Liver (tissue), 9 donors: Measurements from ENCODE around the gene TPST1. TPM values are rescaled to one million over a fixed set of nuclear protein-coding genes. Genes with fewer than 3 reads are reported as not detected.

Experiments used
- DNase-seq: peaks from one replicate; pipeline ENCODE4 v3.0.0-alpha.2; 2017; ENCODE audit warnings: low spot score
- H3K27ac ChIP-seq, 2 donors: one replicate each; pipeline ENCODE4 v1.7.0; 2013; ENCODE audit warnings: inconsistent platforms in 2 of 2, low read length in 2 of 2, control low read depth in 1 of 2, low read depth in 1 of 2, mild to moderate bottlenecking in 1 of 2
- H3K27me3 ChIP-seq, 4 donors: one replicate each; pipeline versions ENCODE4 v1.6.1 to v1.7.0; 2013; ENCODE audit warnings: low read length in 3 of 4, inconsistent platforms in 1 of 4, mild to moderate bottlenecking in 1 of 4, moderate library complexity in 1 of 4; ENCODE audit not compliant: control insufficient read depth in 4 of 4, insufficient read depth in 4 of 4
- H3K36me3 ChIP-seq, 4 donors: one replicate each; pipeline versions ENCODE4 v1.6.1 to v1.7.0; 2013; ENCODE audit warnings: low read length in 3 of 4, mild to moderate bottlenecking in 3 of 4, low read depth in 1 of 4, moderate library complexity in 1 of 4; ENCODE audit not compliant: control insufficient read depth in 4 of 4, insufficient read depth in 3 of 4
- H3K4me1 ChIP-seq, 4 donors: one replicate each; pipeline versions ENCODE4 v1.6.1 to v1.7.0; 2013; ENCODE audit warnings: low read length in 3 of 4, mild to moderate bottlenecking in 3 of 4, moderate library complexity in 1 of 4; ENCODE audit not compliant: control insufficient read depth in 4 of 4, insufficient read depth in 4 of 4
- H3K4me3 ChIP-seq, 3 donors: one replicate each; pipeline versions ENCODE4 v1.6.1 to v1.7.0; 2013; ENCODE audit warnings: low read length in 3 of 3, control low read depth in 1 of 3, low read depth in 1 of 3, mild to moderate bottlenecking in 1 of 3
- H3K9ac ChIP-seq, 2 donors: one replicate each; pipeline ENCODE4 v1.7.0; 2013; ENCODE audit warnings: low read length in 2 of 2, mild to moderate bottlenecking in 2 of 2, moderate library complexity in 2 of 2, control low read depth in 1 of 2, low read depth in 1 of 2
- H3K9me3 ChIP-seq, 4 donors: one replicate each; pipeline versions ENCODE4 v1.6.1 to v1.7.0; 2013; ENCODE audit warnings: low read length in 3 of 4; ENCODE audit not compliant: control insufficient read depth in 4 of 4
- EGR1 ChIP-seq, 2 donors: IDR thresholded peaks; 2 replicates each; pipeline ENCODE4 v1.6.1; 2016 to 2018; ENCODE audit warnings: antibody characterized with exemption in 2 of 2, low read depth in 2 of 2
- FOXA2 ChIP-seq: IDR thresholded peaks from 2 replicates; pipeline ENCODE4 v1.6.1; 2016; ENCODE audit warnings: antibody characterized with exemption
- GABPA ChIP-seq, 2 donors: IDR thresholded peaks in 1 of 2; conservative IDR thresholded peaks in 1 of 2; 2 replicates each; pipeline ENCODE4 v1.6.1; 2016; ENCODE audit warnings: antibody characterized with exemption in 2 of 2, mild to moderate bottlenecking in 1 of 2, moderate library complexity in 1 of 2
- HNF4G ChIP-seq: IDR thresholded peaks from 2 replicates; pipeline ENCODE4 v1.6.1; 2016; ENCODE audit warnings: antibody characterized with exemption
- JUND ChIP-seq, 2 donors: IDR thresholded peaks; 2 replicates each; pipeline ENCODE4 v1.6.1; 2016; ENCODE audit warnings: antibody characterized with exemption in 2 of 2
- NR2F2 ChIP-seq: IDR thresholded peaks from 2 replicates; pipeline ENCODE4 v1.6.1; 2016; ENCODE audit warnings: antibody characterized with exemption
- RAD21 ChIP-seq, 2 donors: IDR thresholded peaks; 2 replicates each; pipeline ENCODE4 v1.6.1; 2016; ENCODE audit warnings: antibody characterized with exemption in 2 of 2, mild to moderate bottlenecking in 2 of 2
- RXRA ChIP-seq, 2 donors: IDR thresholded peaks; 2 replicates each; pipeline ENCODE4 v1.6.1; 2017 to 2018; ENCODE audit warnings: antibody characterized with exemption in 2 of 2, mild to moderate bottlenecking in 1 of 2
- SP1 ChIP-seq: IDR thresholded peaks from 2 replicates; pipeline ENCODE4 v1.6.1; 2018; ENCODE audit warnings: antibody characterized with exemption, mild to moderate bottlenecking
- WGBS: extraction: QIAGEN DNeasy Blood & Tissue Kit; methylation state at CpG from one replicate; pipeline ENCODE4 v1.1.7; 2013; 5-methylcytosine and 5-hydroxymethylcytosine counted together
- polyA plus RNA-seq, 2 donors: library from polyadenylated mRNA; stranded (reverse) in 1 of 2; unstranded in 1 of 2; fragments of 200-250 nt in 1 of 2; fragments of >200 nt in 1 of 2; fragmentation: Nextera tagmentation in 1 of 2; extraction: Ambion mirVana in 1 of 2; gene quantifications; one replicate each; pipeline versions ENCODE4 v1.2.1 to v1.2.3, GENCODE V29; 2013 to 2015
- total RNA-seq, 2 donors: library from RNA; depleted of rRNA; stranded (reverse); fragments of >200 nt; gene quantifications; one replicate each; pipeline ENCODE4 v1.2.3, GENCODE V29; 2014
- TF ChIP-seq, protein P1 (sequence below): IDR thresholded peaks from 2 replicates; pipeline ENCODE4 v1.6.1; 2016; ENCODE audit warnings: antibody characterized with exemption
- TF ChIP-seq, protein P2 (sequence below): IDR thresholded peaks from 2 replicates; pipeline ENCODE4 v1.6.1; 2016; ENCODE audit warnings: antibody characterized with exemption, mild to moderate bottlenecking
- TF ChIP-seq, protein P3 (sequence below): IDR thresholded peaks from 2 replicates; pipeline ENCODE4 v1.6.1; 2016; ENCODE audit warnings: antibody characterized with exemption
- TF ChIP-seq, protein P4 (sequence below): fragments of 150-350 bp; IDR thresholded peaks from 2 replicates; pipeline ENCODE4 v1.5.1; 2017; ENCODE audit warnings: improper control_type of control experiment, low read depth, low read length; ENCODE audit not compliant: missing input control
- TF ChIP-seq, protein P5 (sequence below): IDR thresholded peaks from 2 replicates; pipeline ENCODE4 v1.6.1; 2016; ENCODE audit warnings: antibody characterized with exemption
- donor health status: healthy.
- donor health status: healthy.
- donor health status: healthy.
- donor health status: healthy.
- donor health status: healthy.

The TPST1 gene
- total and polyA plus RNA-seq, 4 donors = 23.8 to 62.5 (median 25.7) TPM

DNA sequence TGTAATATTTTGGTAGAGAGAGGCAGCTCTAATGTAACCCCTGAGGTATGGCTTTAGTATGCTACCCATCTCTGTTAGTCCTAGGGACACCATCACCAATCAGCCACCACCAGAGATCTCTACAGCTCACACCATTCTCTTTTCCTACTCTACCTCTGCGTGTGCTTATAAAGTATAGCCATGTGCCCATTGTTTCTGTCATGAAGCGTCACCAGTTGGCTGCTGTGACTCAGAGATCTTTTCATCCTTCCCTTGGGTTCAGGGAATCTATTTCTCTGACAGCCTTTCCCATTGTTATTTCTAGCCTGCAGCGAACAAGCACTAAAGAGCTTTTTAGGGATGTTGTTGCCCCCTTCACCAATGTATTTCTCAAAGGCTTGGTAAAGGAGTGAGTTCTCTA lies 103.3 kb downstream of the TPST1 start:
- H3K9ac ChIP-seq = no peak overlapping the region
- H3K4me3 ChIP-seq = no peak overlapping the region
- H3K9me3 ChIP-seq = no peaks in the 10 kb centered on the region
- 96% methylated on average over 3 of the region's 3 CpGs for whole genome bisulfite sequencing
- DNase-seq = no peak
- peaks cover 8 to 32% (median 14%) of the 10 kb centered on the region in 4 donors for H3K4me1 ChIP-seq
- H3K36me3 ChIP-seq = no peaks in the 10 kb centered on the region
- peak overlapping the region; percentile 74 to 89 for H3K27ac ChIP-seq
- TF ChIP-seq EGR1 (IDR thresholded peaks at IDR 0.05; ENCODE audit: low read depth in 2 of 2) (no peak), RAD21 (IDR thresholded peaks at IDR 0.05) (no peak), JUND (IDR thresholded peaks at IDR 0.05) (no peak), NR2F2 (no peak), FOXA2 (no peak), SP1 (no peak), GABPA (IDR thresholded peaks at IDR 0.05 in 1 of 2, conservative IDR thresholded peaks at IDR 0.05 in 1 of 2) (no peak)
- TF ChIP-seq, protein P1, sequence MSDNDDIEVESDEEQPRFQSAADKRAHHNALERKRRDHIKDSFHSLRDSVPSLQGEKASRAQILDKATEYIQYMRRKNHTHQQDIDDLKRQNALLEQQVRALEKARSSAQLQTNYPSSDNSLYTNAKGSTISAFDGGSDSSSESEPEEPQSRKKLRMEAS = no peak
- TF ChIP-seq, protein P2, sequence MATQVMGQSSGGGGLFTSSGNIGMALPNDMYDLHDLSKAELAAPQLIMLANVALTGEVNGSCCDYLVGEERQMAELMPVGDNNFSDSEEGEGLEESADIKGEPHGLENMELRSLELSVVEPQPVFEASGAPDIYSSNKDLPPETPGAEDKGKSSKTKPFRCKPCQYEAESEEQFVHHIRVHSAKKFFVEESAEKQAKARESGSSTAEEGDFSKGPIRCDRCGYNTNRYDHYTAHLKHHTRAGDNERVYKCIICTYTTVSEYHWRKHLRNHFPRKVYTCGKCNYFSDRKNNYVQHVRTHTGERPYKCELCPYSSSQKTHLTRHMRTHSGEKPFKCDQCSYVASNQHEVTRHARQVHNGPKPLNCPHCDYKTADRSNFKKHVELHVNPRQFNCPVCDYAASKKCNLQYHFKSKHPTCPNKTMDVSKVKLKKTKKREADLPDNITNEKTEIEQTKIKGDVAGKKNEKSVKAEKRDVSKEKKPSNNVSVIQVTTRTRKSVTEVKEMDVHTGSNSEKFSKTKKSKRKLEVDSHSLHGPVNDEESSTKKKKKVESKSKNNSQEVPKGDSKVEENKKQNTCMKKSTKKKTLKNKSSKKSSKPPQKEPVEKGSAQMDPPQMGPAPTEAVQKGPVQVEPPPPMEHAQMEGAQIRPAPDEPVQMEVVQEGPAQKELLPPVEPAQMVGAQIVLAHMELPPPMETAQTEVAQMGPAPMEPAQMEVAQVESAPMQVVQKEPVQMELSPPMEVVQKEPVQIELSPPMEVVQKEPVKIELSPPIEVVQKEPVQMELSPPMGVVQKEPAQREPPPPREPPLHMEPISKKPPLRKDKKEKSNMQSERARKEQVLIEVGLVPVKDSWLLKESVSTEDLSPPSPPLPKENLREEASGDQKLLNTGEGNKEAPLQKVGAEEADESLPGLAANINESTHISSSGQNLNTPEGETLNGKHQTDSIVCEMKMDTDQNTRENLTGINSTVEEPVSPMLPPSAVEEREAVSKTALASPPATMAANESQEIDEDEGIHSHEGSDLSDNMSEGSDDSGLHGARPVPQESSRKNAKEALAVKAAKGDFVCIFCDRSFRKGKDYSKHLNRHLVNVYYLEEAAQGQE = no peak
- no peaks in the 10 kb centered on the region for H3K27me3 ChIP-seq

DNA sequence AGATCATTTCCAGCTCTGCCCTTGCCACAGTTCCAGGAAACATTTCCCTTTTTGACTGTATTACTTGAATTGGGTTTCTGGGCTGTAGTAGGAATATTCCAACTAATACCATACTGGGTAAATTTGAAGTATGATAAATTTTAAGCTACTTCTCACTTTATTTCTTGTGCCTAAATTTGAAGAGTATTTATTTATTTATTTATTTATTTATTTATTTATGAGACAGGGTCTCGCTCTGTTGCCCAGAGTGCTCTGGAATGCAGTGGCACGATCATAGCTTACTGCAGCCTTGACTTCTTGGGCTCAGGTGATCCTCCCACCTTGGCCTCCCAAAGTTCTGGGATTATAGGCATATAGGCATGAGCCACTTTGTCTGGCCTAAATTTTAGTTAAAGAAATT lies 105.5 kb downstream of the TPST1 start:
- no peak for DNase-seq
- H3K9ac ChIP-seq = no peak overlapping the region
- H3K27ac ChIP-seq = peak overlapping the region in 1 of 2 donors; percentile 10
- no peaks in the 10 kb centered on the region for H3K9me3 ChIP-seq
- 98% methylated on average over 2 of the region's 2 CpGs for WGBS
- H3K4me1 ChIP-seq = peaks cover 8 to 37% (median 15%) of the 10 kb centered on the region in 4 donors
- no peak overlapping the region for H3K4me3 ChIP-seq
- no peaks in the 10 kb centered on the region for H3K27me3 ChIP-seq
- H3K36me3 ChIP-seq = no peaks in the 10 kb centered on the region
- peak in 1 of 2 donors; percentile 22 for TF ChIP-seq RXRA (IDR thresholded peaks at IDR 0.05)
- TF ChIP-seq EGR1 (IDR thresholded peaks at IDR 0.05; ENCODE audit: low read depth in 2 of 2) = no peak

DNA sequence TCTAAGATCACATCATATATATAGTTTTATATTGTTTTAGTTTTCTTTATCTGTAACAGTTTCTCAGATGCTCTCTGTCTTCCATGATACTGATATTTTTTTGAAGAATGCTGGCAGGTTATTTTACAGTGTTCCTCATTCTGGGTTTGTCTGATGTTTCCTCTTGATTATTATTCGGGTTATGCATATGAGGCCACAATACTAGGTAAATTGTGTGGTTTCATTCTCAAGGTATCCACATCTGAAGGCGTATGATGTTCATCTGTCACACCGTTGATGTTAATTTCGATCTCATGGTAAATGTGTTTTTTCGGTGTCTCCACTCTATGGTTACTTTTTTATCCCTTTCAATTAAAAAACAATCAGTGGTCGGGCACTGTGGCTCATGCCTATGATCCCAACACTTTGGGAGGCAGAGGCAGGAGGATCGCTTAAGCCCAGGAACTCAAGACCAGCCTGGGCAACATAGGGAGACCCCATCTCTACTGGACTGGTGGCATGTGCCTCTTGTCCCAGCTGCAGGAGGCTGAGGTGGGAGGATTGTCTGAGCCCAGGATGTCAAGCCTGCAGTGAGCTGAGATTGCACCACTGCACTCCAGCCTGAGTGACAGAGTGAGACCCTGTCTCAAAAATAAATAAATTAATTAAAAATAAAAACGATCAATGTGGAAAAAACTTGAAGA lies 108.9 kb downstream of the TPST1 start:
- 89% methylated on average over 8 of the region's 8 CpGs for WGBS
- Histone ChIP-seq H3K9me3 (no peaks in the 10 kb centered on the region), H3K4me3 (no peak overlapping the region), H3K9ac (no peak overlapping the region), H3K4me1 (peaks cover 4 to 16% (median 9%) of the 10 kb centered on the region in 4 donors), H3K27ac (no peak overlapping the region), H3K27me3 (no peaks in the 10 kb centered on the region), H3K36me3 (no peaks in the 10 kb centered on the region)
- no peak for DNase-seq
- TF ChIP-seq, protein P3, sequence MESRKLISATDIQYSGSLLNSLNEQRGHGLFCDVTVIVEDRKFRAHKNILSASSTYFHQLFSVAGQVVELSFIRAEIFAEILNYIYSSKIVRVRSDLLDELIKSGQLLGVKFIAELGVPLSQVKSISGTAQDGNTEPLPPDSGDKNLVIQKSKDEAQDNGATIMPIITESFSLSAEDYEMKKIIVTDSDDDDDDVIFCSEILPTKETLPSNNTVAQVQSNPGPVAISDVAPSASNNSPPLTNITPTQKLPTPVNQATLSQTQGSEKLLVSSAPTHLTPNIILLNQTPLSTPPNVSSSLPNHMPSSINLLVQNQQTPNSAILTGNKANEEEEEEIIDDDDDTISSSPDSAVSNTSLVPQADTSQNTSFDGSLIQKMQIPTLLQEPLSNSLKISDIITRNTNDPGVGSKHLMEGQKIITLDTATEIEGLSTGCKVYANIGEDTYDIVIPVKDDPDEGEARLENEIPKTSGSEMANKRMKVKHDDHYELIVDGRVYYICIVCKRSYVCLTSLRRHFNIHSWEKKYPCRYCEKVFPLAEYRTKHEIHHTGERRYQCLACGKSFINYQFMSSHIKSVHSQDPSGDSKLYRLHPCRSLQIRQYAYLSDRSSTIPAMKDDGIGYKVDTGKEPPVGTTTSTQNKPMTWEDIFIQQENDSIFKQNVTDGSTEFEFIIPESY = no peak
- no peak for TF ChIP-seq JUND (IDR thresholded peaks at IDR 0.05)
- TF ChIP-seq, protein P2 = no peak
- TF ChIP-seq HNF4G = no peak
- TF ChIP-seq, protein P4, sequence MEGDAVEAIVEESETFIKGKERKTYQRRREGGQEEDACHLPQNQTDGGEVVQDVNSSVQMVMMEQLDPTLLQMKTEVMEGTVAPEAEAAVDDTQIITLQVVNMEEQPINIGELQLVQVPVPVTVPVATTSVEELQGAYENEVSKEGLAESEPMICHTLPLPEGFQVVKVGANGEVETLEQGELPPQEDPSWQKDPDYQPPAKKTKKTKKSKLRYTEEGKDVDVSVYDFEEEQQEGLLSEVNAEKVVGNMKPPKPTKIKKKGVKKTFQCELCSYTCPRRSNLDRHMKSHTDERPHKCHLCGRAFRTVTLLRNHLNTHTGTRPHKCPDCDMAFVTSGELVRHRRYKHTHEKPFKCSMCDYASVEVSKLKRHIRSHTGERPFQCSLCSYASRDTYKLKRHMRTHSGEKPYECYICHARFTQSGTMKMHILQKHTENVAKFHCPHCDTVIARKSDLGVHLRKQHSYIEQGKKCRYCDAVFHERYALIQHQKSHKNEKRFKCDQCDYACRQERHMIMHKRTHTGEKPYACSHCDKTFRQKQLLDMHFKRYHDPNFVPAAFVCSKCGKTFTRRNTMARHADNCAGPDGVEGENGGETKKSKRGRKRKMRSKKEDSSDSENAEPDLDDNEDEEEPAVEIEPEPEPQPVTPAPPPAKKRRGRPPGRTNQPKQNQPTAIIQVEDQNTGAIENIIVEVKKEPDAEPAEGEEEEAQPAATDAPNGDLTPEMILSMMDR = no peak
- TF ChIP-seq EGR1 (IDR thresholded peaks at IDR 0.05; ENCODE audit: low read depth in 2 of 2) = no peak
- no peak for TF ChIP-seq NR2F2
- TF ChIP-seq GABPA (IDR thresholded peaks at IDR 0.05 in 1 of 2, conservative IDR thresholded peaks at IDR 0.05 in 1 of 2) = no peak
- TF ChIP-seq, protein P1 = no peak
- TF ChIP-seq, protein P5, sequence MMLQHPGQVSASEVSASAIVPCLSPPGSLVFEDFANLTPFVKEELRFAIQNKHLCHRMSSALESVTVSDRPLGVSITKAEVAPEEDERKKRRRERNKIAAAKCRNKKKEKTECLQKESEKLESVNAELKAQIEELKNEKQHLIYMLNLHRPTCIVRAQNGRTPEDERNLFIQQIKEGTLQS = no peak
